ENCODE measurements around the gene FGF6. TPM values are rescaled to one million over a fixed set of nuclear protein-coding genes. Genes with fewer than 3 reads are reported as not detected.

The FGF6 gene
- total RNA-seq, 2 experiments from 2014 or later: not detected

DNA sequence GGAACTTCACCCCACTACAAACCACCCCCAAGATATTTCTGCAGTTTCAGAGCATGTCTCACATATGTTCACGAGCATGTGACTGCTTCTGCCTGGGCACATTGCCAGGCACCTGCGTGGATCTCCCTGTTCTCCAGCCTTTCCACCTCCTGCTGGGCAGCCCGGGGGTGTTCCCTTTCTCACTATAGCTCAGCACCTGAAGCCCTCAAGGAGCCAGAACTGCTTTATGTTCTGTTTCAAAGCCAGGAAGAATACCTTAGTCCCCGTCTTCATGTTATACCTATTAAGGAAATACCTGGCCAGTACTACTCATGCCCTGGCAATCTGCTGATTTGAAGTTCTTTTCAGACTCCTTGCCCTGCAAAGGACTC is 4.2 kb upstream of the FGF6 start:
- intact Hi-C loops (cut with micrococcal nuclease; ENCODE audit: unreplicated experiment): no loop called here
- H3K9me2 ChIP-seq (ENCODE audit: insufficient read depth, low read length): no peaks in the 10 kb centered on the region
- H3K36me3 ChIP-seq (ENCODE audit: insufficient read depth, low read length): no peaks in the 10 kb centered on the region
- H4K20me1 ChIP-seq (ENCODE audit: insufficient read depth, low read length): no peaks in the 10 kb centered on the region
- no peak for DNase-seq (ENCODE audit: low spot score)
- no peaks in the 10 kb centered on the region for H3K9me3 ChIP-seq (ENCODE audit: low read length)
- BruUV-seq (replicated peaks): no TSS peak
- no peak overlapping the region for H3K4me2 ChIP-seq (ENCODE audit: low read length)
- H2AFZ ChIP-seq (ENCODE audit: low read length): no peak overlapping the region
- H3K4me3 ChIP-seq (ENCODE audit: low read depth, low read length, poor library complexity, severe bottlenecking): no peak overlapping the region
- no peak for TF ChIP-seq CTCF (conservative IDR thresholded peaks at IDR 0.05; ENCODE audit: low read length)
- no peak for TF ChIP-seq EZH2phosphoT487 (IDR thresholded peaks at IDR 0.05; ENCODE audit: borderline replicate concordance, low read depth, low read length)
- POLR2A ChIA-PET: no interaction called here
- no peaks in the 10 kb centered on the region for H3K79me2 ChIP-seq (ENCODE audit: insufficient read depth, low read depth, low read length)
- CTCF ChIA-PET (ENCODE audit: unreplicated experiment): no interaction called here
- H3K4me1 ChIP-seq (ENCODE audit: insufficient read depth, low read length, poor library complexity, severe bottlenecking): no peaks in the 10 kb centered on the region
- H3K27ac ChIP-seq (ENCODE audit: low read depth, low read length, poor library complexity, severe bottlenecking): no peak overlapping the region

- Histone ChIP-seq H3K4me1 (ENCODE audit: insufficient read depth, low read length, poor library complexity, severe bottlenecking) (no peaks in the 10 kb centered on the region), H2AFZ (ENCODE audit: low read length) (no peak overlapping the region), H4K20me1 (ENCODE audit: insufficient read depth, low read length) (no peaks in the 10 kb centered on the region), H3K79me2 (ENCODE audit: insufficient read depth, low read depth, low read length) (no peaks in the 10 kb centered on the region), H3K9me3 (ENCODE audit: low read length) (no peaks in the 10 kb centered on the region), H3K36me3 (ENCODE audit: insufficient read depth, low read length) (no peaks in the 10 kb centered on the region), H3K27ac (ENCODE audit: low read depth, low read length, poor library complexity, severe bottlenecking) (no peak overlapping the region), H3K4me2 (ENCODE audit: low read length) (no peak overlapping the region), H3K9me2 (ENCODE audit: insufficient read depth, low read length) (no peaks in the 10 kb centered on the region), H3K4me3 (ENCODE audit: low read depth, low read length, poor library complexity, severe bottlenecking) (no peak overlapping the region)
- POLR2A ChIA-PET: no interaction called here
- no peak for DNase-seq (ENCODE audit: low spot score)
- CTCF ChIA-PET (ENCODE audit: unreplicated experiment): no interaction called here
- TF ChIP-seq CTCF (conservative IDR thresholded peaks at IDR 0.05; ENCODE audit: low read length) (no peak), EZH2phosphoT487 (IDR thresholded peaks at IDR 0.05; ENCODE audit: borderline replicate concordance, low read depth, low read length) (no peak)
- no TSS peak for BruUV-seq (replicated peaks)
- intact Hi-C loops (cut with micrococcal nuclease; ENCODE audit: unreplicated experiment): no loop called here
These were observed 3.6 kb upstream of the FGF6 start for GRCh38 chr12:4448943-4449850.

DNA sequence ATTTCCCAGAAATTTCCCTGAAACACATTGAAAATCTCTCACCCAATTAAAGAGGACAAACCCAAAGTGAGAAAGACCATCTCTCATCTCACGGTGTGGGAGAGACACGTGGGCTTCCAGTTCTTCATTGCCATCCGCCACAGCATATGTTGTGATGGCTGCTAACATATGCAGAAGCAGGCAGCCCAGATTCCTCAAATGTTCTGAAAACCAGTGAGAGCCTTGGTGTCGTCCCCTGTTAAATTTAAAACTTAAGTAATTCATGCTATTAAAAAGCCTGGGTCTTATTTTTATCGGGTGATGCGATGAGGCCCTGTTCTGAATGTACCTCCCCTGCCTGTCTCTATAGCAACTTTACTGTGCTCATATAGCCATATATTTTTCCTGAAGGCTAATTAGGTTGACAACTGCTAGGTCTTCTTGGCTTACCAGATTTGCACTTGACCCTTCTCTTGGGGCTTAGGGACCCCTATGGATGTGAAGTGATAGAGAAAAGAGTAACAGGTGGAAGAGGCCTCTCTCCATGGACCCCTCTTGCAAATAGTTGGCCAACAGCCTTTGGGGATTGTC is 2.8 kb upstream of the FGF6 start:
- POLR2A ChIA-PET: no interaction called here
- Histone ChIP-seq H3K4me2 (ENCODE audit: low read length) (no peak overlapping the region), H3K27ac (ENCODE audit: low read depth, low read length, poor library complexity, severe bottlenecking) (no peak overlapping the region), H2AFZ (ENCODE audit: low read length) (no peak overlapping the region), H3K4me1 (ENCODE audit: insufficient read depth, low read length, poor library complexity, severe bottlenecking) (no peaks in the 10 kb centered on the region), H4K20me1 (ENCODE audit: insufficient read depth, low read length) (no peaks in the 10 kb centered on the region), H3K36me3 (ENCODE audit: insufficient read depth, low read length) (no peaks in the 10 kb centered on the region), H3K9me2 (ENCODE audit: insufficient read depth, low read length) (no peaks in the 10 kb centered on the region), H3K9me3 (ENCODE audit: low read length) (no peaks in the 10 kb centered on the region), H3K79me2 (ENCODE audit: insufficient read depth, low read depth, low read length) (no peaks in the 10 kb centered on the region), H3K4me3 (ENCODE audit: low read depth, low read length, poor library complexity, severe bottlenecking) (no peak overlapping the region)
- no peak for DNase-seq (ENCODE audit: low spot score)
- no TSS peak for BruUV-seq (replicated peaks)
- intact Hi-C loops (cut with micrococcal nuclease; ENCODE audit: unreplicated experiment): no loop called here
- TF ChIP-seq CTCF (conservative IDR thresholded peaks at IDR 0.05; ENCODE audit: low read length) (no peak), EZH2phosphoT487 (IDR thresholded peaks at IDR 0.05; ENCODE audit: borderline replicate concordance, low read depth, low read length) (no peak)
- CTCF ChIA-PET (ENCODE audit: unreplicated experiment): no interaction called here

Data from OCI-LY7 (cell line).